ENCODE data around the gene SYTL1.
A peak's percentile ranks its signal among the peaks of the same experiment; 100 is the strongest.

SYTL1 gene

GRCh38 chr1:27341525-27342252 is at the start of gene SYTL1:
TSS of gene SYTL1 (plus strand) at chr1:27342022. CDS start at chr1:27345335, 3,313 bp downstream.
- DNase-seq (ENCODE audit: low read depth): no peak

GRCh38 chr1:27292106-27292505 is 49.7 kb upstream of the SYTL1 start:
- DNase-seq (ENCODE audit: low read depth): peak; percentile 18

GRCh38 chr1:27293915-27294314 is 47.9 kb upstream of the SYTL1 start:
- no peak for DNase-seq (ENCODE audit: low read depth)

GRCh38 chr1:27296773-27297291 is 45.0 kb upstream of the SYTL1 start:
- no peak for DNase-seq (ENCODE audit: low read depth)

GRCh38 chr1:27297903-27298302 is 43.9 kb upstream of the SYTL1 start:
- no peak for DNase-seq (ENCODE audit: low read depth)

GRCh38 chr1:27298632-27299384 is 43.0 kb upstream of the SYTL1 start:
- DNase-seq (ENCODE audit: low read depth): no peak

- DNase-seq (ENCODE audit: low read depth): peak; percentile 94
Observed at GRCh38 chr1:27299385-27300271, 42.2 kb upstream of the SYTL1 start.

- peak; percentile 73 for DNase-seq (ENCODE audit: low read depth)
Observed at GRCh38 chr1:27300341-27301051, 41.3 kb upstream of the SYTL1 start.

GRCh38 chr1:27301052-27301422 is 40.8 kb upstream of the SYTL1 start:
- DNase-seq (ENCODE audit: low read depth): no peak

- DNase-seq (ENCODE audit: low read depth): no peak
Observed at GRCh38 chr1:27301582-27302199, 40.1 kb upstream of the SYTL1 start.

- no peak for DNase-seq (ENCODE audit: low read depth)
Observed at GRCh38 chr1:27302612-27303011, 39.2 kb upstream of the SYTL1 start.

- no peak for DNase-seq (ENCODE audit: low read depth)
Observed at GRCh38 chr1:27303509-27303908, 38.3 kb upstream of the SYTL1 start.

- no peak for DNase-seq (ENCODE audit: low read depth)
Observed at GRCh38 chr1:27306071-27306470, 35.8 kb upstream of the SYTL1 start.

GRCh38 chr1:27306892-27307761 is 34.7 kb upstream of the SYTL1 start:
- no peak for DNase-seq (ENCODE audit: low read depth)

GRCh38 chr1:27307874-27308598 is 33.8 kb upstream of the SYTL1 start:
- no peak for DNase-seq (ENCODE audit: low read depth)

- no peak for DNase-seq (ENCODE audit: low read depth)
Observed at GRCh38 chr1:27314169-27314568, 27.7 kb upstream of the SYTL1 start.

GRCh38 chr1:27314737-27315136 is 27.1 kb upstream of the SYTL1 start:
- no peak for DNase-seq (ENCODE audit: low read depth)

- no peak for DNase-seq (ENCODE audit: low read depth)
Observed at GRCh38 chr1:27316860-27317259, 25.0 kb upstream of the SYTL1 start.

- DNase-seq (ENCODE audit: low read depth): no peak
Observed at GRCh38 chr1:27318136-27318535, 23.7 kb upstream of the SYTL1 start.

GRCh38 chr1:27318596-27318995 is 23.2 kb upstream of the SYTL1 start:
- DNase-seq (ENCODE audit: low read depth): no peak

All from HS-5 (cell line).